ENCODE results near the gene HIVEP2.

GRCh38 chr6:142927904-142928303 lies 17.1 kb downstream of the HIVEP2 start:
- TF ChIP-seq EZH2phosphoT487 (IDR thresholded peaks at IDR 0.05; ENCODE audit: insufficient read depth, low read depth) (no peak), EZH2 (IDR thresholded peaks at IDR 0.05; ENCODE audit: insufficient read depth, poor library complexity, severe bottlenecking) (no peak)
